Upper lobe of right lung (tissue), 1 donor: ENCODE measurements around the gene GPR142. TPM values are rescaled to one million over a fixed set of nuclear protein-coding genes. Genes with fewer than 3 reads are reported as not detected.

Source experiments
- ATAC-seq: fragments of 200-7000 bp; cut with Tn5 transposase; one replicate; pipeline ENCODE4 v1.9.1; 2020; ENCODE audit warnings: mild to moderate bottlenecking, moderate library complexity
- DNase-seq: peaks from one replicate; pipeline ENCODE4 v3.0.0-alpha.2; 2020
- H3K27ac ChIP-seq: fragments of 200-600 bp; one replicate; pipeline ENCODE4 v1.8.0; 2022
- H3K27me3 ChIP-seq: fragments of 200-600 bp; one replicate; pipeline ENCODE4 v1.8.0; 2022; ENCODE audit warnings: mild to moderate bottlenecking
- H3K36me3 ChIP-seq: fragments of 200-600 bp; one replicate; pipeline ENCODE4 v1.8.0; 2022
- H3K4me1 ChIP-seq: fragments of 200-600 bp; one replicate; pipeline ENCODE4 v1.8.0; 2022
- H3K4me3 ChIP-seq: fragments of 200-600 bp; one replicate; pipeline ENCODE4 v1.8.0; 2022; ENCODE audit warnings: mild to moderate bottlenecking
- H3K9me3 ChIP-seq: fragments of 200-600 bp; one replicate; pipeline ENCODE4 v1.8.0; 2022
- intact Hi-C: fragments of 100-400 bp; cut with DNase I; formaldehyde crosslinking; loops from one replicate; pipeline ENCODE4 v1.11.0; 2022
- total RNA-seq: library from RNA; stranded (reverse); fragmentation: NEBNext Ultra II Directional; extraction: Animal tissue kit (Norgen Biotek cat#: 25700); gene quantifications from one replicate; pipeline ENCODE4 v1.2.1, GENCODE V29; 2021
- TF ChIP-seq, protein P1 (sequence below): fragments of 200-600 bp; IDR thresholded peaks from one replicate; pipeline ENCODE4 v1.8.0; 2022; ENCODE audit warnings: antibody characterized with exemption
- donor health status: DM: no; HTN: yes; CAD: no; lungs with severe emphysema.

The GPR142 gene
- total RNA-seq, 1 donor from 2014 or later: not detected

DNA sequence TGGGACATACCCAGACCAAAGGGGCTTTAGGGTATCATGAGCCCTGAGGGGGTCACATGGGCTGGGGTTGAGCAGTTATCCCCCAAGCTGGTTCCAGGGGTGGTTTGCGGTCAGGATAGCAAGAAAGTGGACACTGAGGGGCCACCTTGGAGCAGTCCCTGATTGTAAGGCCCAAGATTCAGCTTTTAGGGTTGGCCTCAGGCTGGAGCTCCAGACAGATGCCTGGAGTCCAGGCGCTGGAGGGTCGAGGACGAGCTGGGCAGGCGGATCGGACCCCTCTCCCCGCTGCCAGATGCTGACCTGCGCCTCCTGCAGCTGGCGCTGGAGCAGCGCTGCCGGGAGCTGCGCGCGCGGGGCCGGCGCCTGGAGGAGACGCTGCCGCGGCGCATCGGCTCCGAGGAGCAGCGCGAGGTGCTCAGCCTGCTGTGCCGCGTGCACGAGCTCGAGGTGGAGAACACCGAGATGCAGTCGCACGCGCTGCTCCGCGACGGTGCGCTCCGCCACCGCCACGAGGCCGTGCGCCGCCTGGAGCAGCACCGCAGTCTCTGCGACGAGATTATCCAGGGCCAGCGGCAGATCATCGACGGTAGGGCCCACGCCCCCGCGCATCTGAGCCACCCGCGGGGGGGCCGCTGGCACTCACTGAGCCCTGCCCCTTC lies 15.6 kb upstream of the GPR142 start:
- Histone ChIP-seq H3K4me3 (no peak overlapping the region), H3K9me3 (no peaks in the 10 kb centered on the region), H3K27me3 (peaks cover 66% of the 10 kb centered on the region), H3K4me1 (no peaks in the 10 kb centered on the region), H3K36me3 (no peaks in the 10 kb centered on the region), H3K27ac (no peak overlapping the region)
- intact Hi-C loops: no loop called here
- TF ChIP-seq, protein P1, sequence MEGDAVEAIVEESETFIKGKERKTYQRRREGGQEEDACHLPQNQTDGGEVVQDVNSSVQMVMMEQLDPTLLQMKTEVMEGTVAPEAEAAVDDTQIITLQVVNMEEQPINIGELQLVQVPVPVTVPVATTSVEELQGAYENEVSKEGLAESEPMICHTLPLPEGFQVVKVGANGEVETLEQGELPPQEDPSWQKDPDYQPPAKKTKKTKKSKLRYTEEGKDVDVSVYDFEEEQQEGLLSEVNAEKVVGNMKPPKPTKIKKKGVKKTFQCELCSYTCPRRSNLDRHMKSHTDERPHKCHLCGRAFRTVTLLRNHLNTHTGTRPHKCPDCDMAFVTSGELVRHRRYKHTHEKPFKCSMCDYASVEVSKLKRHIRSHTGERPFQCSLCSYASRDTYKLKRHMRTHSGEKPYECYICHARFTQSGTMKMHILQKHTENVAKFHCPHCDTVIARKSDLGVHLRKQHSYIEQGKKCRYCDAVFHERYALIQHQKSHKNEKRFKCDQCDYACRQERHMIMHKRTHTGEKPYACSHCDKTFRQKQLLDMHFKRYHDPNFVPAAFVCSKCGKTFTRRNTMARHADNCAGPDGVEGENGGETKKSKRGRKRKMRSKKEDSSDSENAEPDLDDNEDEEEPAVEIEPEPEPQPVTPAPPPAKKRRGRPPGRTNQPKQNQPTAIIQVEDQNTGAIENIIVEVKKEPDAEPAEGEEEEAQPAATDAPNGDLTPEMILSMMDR: no peak
- ATAC-seq (no peak), DNase-seq (no peak)

DNA sequence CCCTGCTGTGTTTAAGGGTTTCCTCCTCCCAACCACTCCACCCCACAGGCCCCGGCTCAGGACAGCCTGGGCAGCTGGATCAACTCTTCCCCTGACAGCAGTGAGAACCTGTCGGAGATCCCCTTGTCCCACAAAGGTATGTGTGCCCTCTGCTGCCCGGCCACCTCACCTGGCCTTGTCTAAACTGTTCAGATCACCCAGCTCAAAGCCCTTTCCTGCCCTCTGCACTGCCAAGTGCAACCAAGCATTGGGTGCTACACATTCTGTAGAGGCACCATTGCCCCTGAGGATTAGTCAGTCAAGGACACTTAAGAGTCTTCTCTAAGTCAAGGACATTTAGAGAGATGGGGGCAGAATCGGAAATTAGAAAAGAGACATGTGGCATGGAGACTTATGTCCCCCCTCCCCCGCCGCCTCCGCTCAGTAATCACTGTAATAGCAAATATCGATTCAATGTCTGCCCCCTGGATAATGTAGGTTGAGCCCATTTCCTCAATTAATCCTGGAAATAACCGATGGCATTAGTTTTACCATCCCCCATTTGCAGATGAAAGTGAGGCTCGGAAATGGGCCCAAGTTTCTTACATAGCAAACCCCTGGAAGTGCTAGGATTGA lies 13.8 kb upstream of the GPR142 start:
- no peaks in the 10 kb centered on the region for H3K4me1 ChIP-seq
- intact Hi-C loops: no loop called here
- TF ChIP-seq, protein P1: no peak
- H3K27ac ChIP-seq: no peak overlapping the region
- no peak overlapping the region for H3K4me3 ChIP-seq
- DNase-seq: no peak
- H3K9me3 ChIP-seq: no peaks in the 10 kb centered on the region
- peaks cover 83% of the 10 kb centered on the region for H3K27me3 ChIP-seq
- H3K36me3 ChIP-seq: no peaks in the 10 kb centered on the region
- ATAC-seq: no peak

DNA sequence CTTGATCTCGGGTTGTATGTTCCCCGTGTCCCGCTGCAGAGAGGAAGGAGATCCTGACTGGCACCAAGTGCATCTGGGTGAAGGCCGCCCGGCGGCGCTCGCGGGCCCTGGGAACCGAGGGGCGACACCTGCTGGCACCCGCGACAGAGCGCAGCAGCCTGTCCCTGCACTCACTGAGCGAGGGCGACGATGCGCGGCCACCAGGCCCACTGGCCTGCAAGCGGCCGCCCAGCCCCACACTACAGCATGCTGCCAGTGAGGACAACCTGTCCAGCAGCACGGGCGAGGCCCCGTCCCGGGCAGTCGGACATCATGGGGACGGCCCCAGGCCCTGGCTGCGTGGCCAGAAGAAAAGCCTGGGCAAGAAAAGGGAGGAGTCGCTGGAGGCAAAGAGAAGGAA lies 13.2 kb upstream of the GPR142 start:
- no peaks in the 10 kb centered on the region for H3K9me3 ChIP-seq
- no peaks in the 10 kb centered on the region for H3K36me3 ChIP-seq
- H3K27ac ChIP-seq: no peak overlapping the region
- H3K27me3 ChIP-seq: peaks cover 89% of the 10 kb centered on the region
- H3K4me1 ChIP-seq: no peaks in the 10 kb centered on the region
- intact Hi-C loops: no loop called here
- TF ChIP-seq, protein P1: peak; percentile 48
- DNase-seq (peak; percentile 79), ATAC-seq (peak; percentile 67)
- H3K4me3 ChIP-seq: no peak overlapping the region

- H3K36me3 ChIP-seq: no peaks in the 10 kb centered on the region
- no peak overlapping the region for H3K4me3 ChIP-seq
- intact Hi-C loops: no loop called here
- H3K9me3 ChIP-seq: no peaks in the 10 kb centered on the region
- no peak overlapping the region for H3K27ac ChIP-seq
- H3K4me1 ChIP-seq: no peaks in the 10 kb centered on the region
- no peak for DNase-seq
- ATAC-seq: no peak
- TF ChIP-seq, protein P1: no peak
- H3K27me3 ChIP-seq: peaks cover 91% of the 10 kb centered on the region
Measured at GRCh38 chr17:74354561-74354960, 12.7 kb upstream of the GPR142 start.

DNA sequence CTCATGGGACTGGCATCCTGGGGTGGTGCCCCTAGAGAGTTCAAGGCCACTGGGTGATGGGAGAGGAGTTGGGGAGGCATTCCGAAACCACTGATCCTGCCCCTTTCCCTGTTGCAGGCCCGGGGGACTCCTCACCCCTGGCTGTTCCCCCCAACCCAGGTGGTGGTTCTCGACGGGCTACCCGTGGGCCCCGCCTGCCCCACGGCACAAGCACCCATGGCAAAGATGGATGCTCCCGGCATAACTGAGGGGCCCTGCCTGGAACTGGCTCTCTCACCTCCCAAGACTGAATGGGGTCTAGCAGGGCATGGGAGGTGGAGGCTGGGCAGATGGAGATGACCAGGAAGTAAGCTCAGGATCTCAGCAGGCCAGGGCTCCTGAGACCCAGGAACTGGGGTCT lies 12.2 kb upstream of the GPR142 start:
- DNase-seq: no peak

More for the DNA sequence above, 12.2 kb upstream of the GPR142 start:
- Histone ChIP-seq H3K36me3 (no peaks in the 10 kb centered on the region), H3K9me3 (no peaks in the 10 kb centered on the region), H3K4me1 (no peaks in the 10 kb centered on the region), H3K27ac (no peak overlapping the region), H3K27me3 (peaks cover 94% of the 10 kb centered on the region), H3K4me3 (no peak overlapping the region)
- TF ChIP-seq, protein P1: no peak
- intact Hi-C loops: no loop called here
- no peak for ATAC-seq
